Suprapubic skin (tissue), 3 donors: ENCODE data around the gene MFSD6.

Source experiments
- CTCF ChIP-seq, 2 donors: fragments of 200-600 bp in 1 of 2; fragments of 450-650 bp in 1 of 2; sonication (generic) in 1 of 2; IDR thresholded peaks; one replicate each; pipeline ENCODE4 v1.5.1; 2016 to 2019; ENCODE audit warnings: antibody characterized with exemption in 2 of 2, mild to moderate bottlenecking in 1 of 2, moderate library complexity in 1 of 2
- POLR2AphosphoS5 ChIP-seq, 3 donors: sonication (generic); formaldehyde crosslinking; IDR thresholded peaks; one replicate each; pipeline ENCODE4 v1.6.1; 2017; ENCODE audit warnings: antibody characterized with exemption in 3 of 3

GRCh38 chr2:190532581-190532980, 124.4 kb downstream of the MFSD6 start:
- no peak for TF ChIP-seq CTCF (IDR thresholded peaks at IDR 0.05)
- TF ChIP-seq POLR2AphosphoS5 (IDR thresholded peaks at IDR 0.05) = no peak
